SK-N-SH treated with all-trans-retinoic acid at 6 μM for 48 hours (cell line): ENCODE data around the gene BIN2.

Experiments
- ATAC-seq: fragments of 200-7000 bp; cut with Tn5 transposase; 3 replicates; pipeline ENCODE4 v1.9.1; 2020; ENCODE audit warnings: mild to moderate bottlenecking, moderate library complexity
- ARNTL ChIP-seq: fragments of 450-650 bp; formaldehyde crosslinking; IDR thresholded peaks from 2 replicates; pipeline ENCODE4 v1.5.0; 2020; ENCODE audit warnings: low read depth, mild to moderate bottlenecking, moderate library complexity, borderline replicate concordance
- BACH2 ChIP-seq: fragments of 250-450 bp; sonication (Bioruptor Pico); IDR thresholded peaks from 2 replicates; pipeline ENCODE4 v1.9.0; 2021; ENCODE audit warnings: mild to moderate bottlenecking, borderline replicate concordance
- CREB5 ChIP-seq: fragments of 250-450 bp; sonication (Bioruptor Pico); IDR thresholded peaks from 2 replicates; pipeline ENCODE4 v1.5.1; 2020; ENCODE audit warnings: low read depth, mild to moderate bottlenecking, moderate library complexity
- CSDC2 ChIP-seq: fragments of 250-450 bp; sonication (Bioruptor Pico); IDR thresholded peaks from 2 replicates; pipeline ENCODE4 v1.5.0; 2020; ENCODE audit warnings: mild to moderate bottlenecking, moderate library complexity
- ESRRG ChIP-seq: fragments of 250-450 bp; sonication (Bioruptor Pico); IDR thresholded peaks from 2 replicates; pipeline ENCODE4 v1.6.1; 2021; ENCODE audit warnings: mild to moderate bottlenecking
- GLIS3 ChIP-seq: fragments of 250-450 bp; sonication (Bioruptor Pico); IDR thresholded peaks from 2 replicates; pipeline ENCODE4 v1.5.0; 2020; ENCODE audit warnings: mild to moderate bottlenecking, moderate library complexity
- ISL1 ChIP-seq: fragments of 250-450 bp; sonication (Bioruptor Pico); IDR thresholded peaks from 2 replicates; pipeline ENCODE4 v2.1.2; 2022; ENCODE audit warnings: mild to moderate bottlenecking, moderate library complexity
- OSR1 ChIP-seq: fragments of 250-450 bp; sonication (Bioruptor Pico); IDR thresholded peaks from 2 replicates; pipeline ENCODE4 v1.8.0; 2022; ENCODE audit warnings: moderate library complexity, mild to moderate bottlenecking, inconsistent platforms
- POU6F1 ChIP-seq: fragments of 250-450 bp; sonication (Bioruptor Pico); IDR thresholded peaks from 2 replicates; pipeline ENCODE4 v1.8.0; 2021; ENCODE audit warnings: low read depth, mild to moderate bottlenecking, moderate library complexity, borderline replicate concordance
- PPARA ChIP-seq: fragments of 250-450 bp; sonication (Bioruptor Pico); IDR thresholded peaks from 2 replicates; pipeline ENCODE4 v1.5.0; 2020; ENCODE audit warnings: mild to moderate bottlenecking, borderline replicate concordance
- RARB ChIP-seq: fragments of 250-450 bp; sonication (Bioruptor Pico); IDR thresholded peaks from 2 replicates; pipeline ENCODE4 v1.8.0; 2021; ENCODE audit warnings: mild to moderate bottlenecking, moderate library complexity
- SNAI2 ChIP-seq: fragments of 250-450 bp; sonication (Bioruptor Pico); IDR thresholded peaks from 2 replicates; pipeline ENCODE4 v1.5.0; 2020; ENCODE audit warnings: mild to moderate bottlenecking, moderate library complexity
- TCF4 ChIP-seq: fragments of 250-450 bp; sonication (Bioruptor Pico); IDR thresholded peaks from 2 replicates; pipeline ENCODE4 v1.8.0; 2021; ENCODE audit warnings: mild to moderate bottlenecking, moderate library complexity, borderline replicate concordance
- TOX ChIP-seq: fragments of 250-450 bp; sonication (Bioruptor Pico); IDR thresholded peaks from 2 replicates; pipeline ENCODE4 v1.8.0; 2021; ENCODE audit warnings: mild to moderate bottlenecking, moderate library complexity, borderline replicate concordance
- TSHZ2 ChIP-seq: fragments of 250-450 bp; sonication (Bioruptor Pico); IDR thresholded peaks from 2 replicates; pipeline ENCODE4 v1.5.0; 2020; ENCODE audit warnings: mild to moderate bottlenecking, moderate library complexity
- ZC3H10 ChIP-seq: fragments of 250-450 bp; sonication (Bioruptor Pico); IDR thresholded peaks from 2 replicates; pipeline ENCODE4 v1.5.1; 2021; ENCODE audit warnings: mild to moderate bottlenecking, moderate library complexity
- ZFP3 ChIP-seq: fragments of 250-450 bp; sonication (Bioruptor Pico); IDR thresholded peaks from 2 replicates; pipeline ENCODE4 v1.5.0; 2020; ENCODE audit warnings: mild to moderate bottlenecking, moderate library complexity
- ZFP30 ChIP-seq: fragments of 450-650 bp; formaldehyde crosslinking; IDR thresholded peaks from 2 replicates; pipeline ENCODE4 v1.5.0; 2022; ENCODE audit warnings: mild to moderate bottlenecking, moderate library complexity
- ZNF565 ChIP-seq: fragments of 450-650 bp; formaldehyde crosslinking; conservative IDR thresholded peaks from 2 replicates; pipeline ENCODE4 v1.5.0; 2020; ENCODE audit warnings: low read depth, mild to moderate bottlenecking, moderate library complexity
- ZNF70 ChIP-seq: fragments of 450-650 bp; formaldehyde crosslinking; IDR thresholded peaks from 2 replicates; pipeline ENCODE4 v1.5.0; 2020; ENCODE audit warnings: mild to moderate bottlenecking, moderate library complexity
- ZNF8 ChIP-seq: fragments of 450-650 bp; formaldehyde crosslinking; IDR thresholded peaks from 2 replicates; pipeline ENCODE4 v1.5.0; 2020; ENCODE audit warnings: mild to moderate bottlenecking, moderate library complexity

The BIN2 gene

GRCh38 chr12:51269174-51270066 is 54.6 kb downstream of the BIN2 start:
- peak; percentile 62 for ATAC-seq

GRCh38 chr12:51265024-51265423 is 59.0 kb downstream of the BIN2 start:
- no peak for ATAC-seq

More at GRCh38 chr12:51269174-51270066, 54.6 kb downstream of the BIN2 start:
- no peak for TF ChIP-seq ZFP30
- no peak for TF ChIP-seq ZNF70 (CRISPR knock-in tag)
- TF ChIP-seq ARNTL (CRISPR knock-in tag), result no peak
- no peak for TF ChIP-seq PPARA (CRISPR knock-in tag)
- no peak for TF ChIP-seq BACH2 (CRISPR knock-in tag)
- no peak for TF ChIP-seq POU6F1 (CRISPR knock-in tag)
- no peak for TF ChIP-seq ISL1 (CRISPR knock-in tag)
- no peak for TF ChIP-seq SNAI2
- TF ChIP-seq ESRRG (CRISPR knock-in tag), result no peak
- TF ChIP-seq, all 23 proteins: peak for 0

GRCh38 chr12:51264297-51264696 is 59.7 kb downstream of the BIN2 start:
- ATAC-seq, result no peak
- TF ChIP-seq ZNF8 (CRISPR knock-in tag) (no peak), POU6F1 (CRISPR knock-in tag) (no peak), ESRRG (CRISPR knock-in tag) (no peak), CSDC2 (CRISPR knock-in tag) (no peak), ZFP30 (no peak), GLIS3 (no peak), RARB (CRISPR knock-in tag) (no peak), CREB5 (CRISPR knock-in tag) (no peak), OSR1 (CRISPR knock-in tag) (no peak), ZNF565 (CRISPR knock-in tag) (no peak), ZNF70 (CRISPR knock-in tag) (no peak), TCF4 (CRISPR knock-in tag) (no peak)

More at GRCh38 chr12:51265024-51265423, 59.0 kb downstream of the BIN2 start:
- TF ChIP-seq ARNTL (CRISPR knock-in tag) (no peak), TOX (CRISPR knock-in tag) (no peak), SNAI2 (no peak), ZFP30 (no peak), BACH2 (CRISPR knock-in tag) (no peak), TCF4 (CRISPR knock-in tag) (no peak), ZFP3 (CRISPR knock-in tag) (no peak), PPARA (CRISPR knock-in tag) (no peak), TSHZ2 (CRISPR knock-in tag) (no peak), ZC3H10 (CRISPR knock-in tag) (no peak), CSDC2 (CRISPR knock-in tag) (no peak), POU6F1 (CRISPR knock-in tag) (no peak)
